PC-3 (cell line): ENCODE results near the gene HOXD3.

Source experiments
- CTCF ChIP-seq: fragments of 300-600 bp; sonication (generic); conservative IDR thresholded peaks from 2 replicates; pipeline ENCODE4 v1.5.1; 2017; ENCODE audit warnings: antibody characterized with exemption, low read depth, mild to moderate bottlenecking, low read length
- EZH2 ChIP-seq: fragments of 300-600 bp; sonication (generic); IDR thresholded peaks from one replicate; pipeline ENCODE4 v1.6.1; 2017; ENCODE audit warnings: antibody characterized with exemption, mild to moderate bottlenecking, low read length; ENCODE audit not compliant: unreplicated experiment
- EZH2phosphoT487 ChIP-seq: fragments of 300-600 bp; sonication (generic); IDR thresholded peaks from 2 replicates; pipeline ENCODE4 v1.6.1; 2018; ENCODE audit warnings: mild to moderate bottlenecking, antibody characterized with exemption, low read length, borderline replicate concordance

GRCh38 chr2:176189681-176190641 is 32.9 kb downstream of the HOXD3 start:
- no peak for TF ChIP-seq CTCF
- TF ChIP-seq EZH2phosphoT487: no peak
- no peak for TF ChIP-seq EZH2
